ENCODE measurements around the gene SDK1. TPM values are rescaled to one million over a fixed set of nuclear protein-coding genes. Genes with fewer than 3 reads are reported as not detected.

Gene SDK1
- total and polyA plus RNA-seq, 2 experiments from 2014 or later, result 4.1 to 16.5 TPM

DNA sequence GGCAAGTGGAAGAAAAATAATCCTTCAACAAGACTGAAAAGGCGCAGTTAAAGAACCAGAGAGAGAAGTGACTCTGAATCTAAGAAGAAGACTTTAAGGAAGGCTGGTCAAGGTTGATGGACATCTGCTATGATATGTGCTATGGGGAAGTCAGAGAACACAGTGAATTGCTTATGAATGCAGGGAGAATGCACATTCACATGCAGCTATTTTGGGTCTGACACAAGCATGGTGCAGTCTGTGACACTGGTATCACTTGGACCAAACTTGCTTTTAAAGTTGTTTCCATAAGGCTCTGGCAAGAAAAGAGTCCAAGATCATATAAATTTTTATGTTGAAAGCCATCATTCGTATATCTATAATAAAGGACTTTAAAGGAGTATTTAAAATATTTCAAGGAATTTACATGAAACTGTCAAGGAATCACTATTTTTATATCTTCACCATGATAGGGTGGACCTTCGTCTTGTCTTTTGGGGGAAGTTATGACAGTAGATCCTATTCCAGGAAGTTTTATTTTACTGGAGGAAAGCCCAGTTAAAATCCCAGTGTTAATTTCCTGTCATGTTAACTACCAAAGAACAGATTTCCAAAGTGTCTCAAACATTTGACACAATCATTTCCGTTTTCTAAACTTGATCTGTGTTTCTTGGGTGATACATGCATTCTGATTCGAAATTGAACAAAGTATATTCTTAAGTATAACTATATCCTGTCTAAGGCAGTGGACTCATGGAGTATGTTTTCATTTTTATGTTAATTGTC, 239.6 kb downstream of the SDK1 start:
- H3K9me3 ChIP-seq (ENCODE audit: low read depth), result no peaks in the 10 kb centered on the region
- TF ChIP-seq, protein P1, sequence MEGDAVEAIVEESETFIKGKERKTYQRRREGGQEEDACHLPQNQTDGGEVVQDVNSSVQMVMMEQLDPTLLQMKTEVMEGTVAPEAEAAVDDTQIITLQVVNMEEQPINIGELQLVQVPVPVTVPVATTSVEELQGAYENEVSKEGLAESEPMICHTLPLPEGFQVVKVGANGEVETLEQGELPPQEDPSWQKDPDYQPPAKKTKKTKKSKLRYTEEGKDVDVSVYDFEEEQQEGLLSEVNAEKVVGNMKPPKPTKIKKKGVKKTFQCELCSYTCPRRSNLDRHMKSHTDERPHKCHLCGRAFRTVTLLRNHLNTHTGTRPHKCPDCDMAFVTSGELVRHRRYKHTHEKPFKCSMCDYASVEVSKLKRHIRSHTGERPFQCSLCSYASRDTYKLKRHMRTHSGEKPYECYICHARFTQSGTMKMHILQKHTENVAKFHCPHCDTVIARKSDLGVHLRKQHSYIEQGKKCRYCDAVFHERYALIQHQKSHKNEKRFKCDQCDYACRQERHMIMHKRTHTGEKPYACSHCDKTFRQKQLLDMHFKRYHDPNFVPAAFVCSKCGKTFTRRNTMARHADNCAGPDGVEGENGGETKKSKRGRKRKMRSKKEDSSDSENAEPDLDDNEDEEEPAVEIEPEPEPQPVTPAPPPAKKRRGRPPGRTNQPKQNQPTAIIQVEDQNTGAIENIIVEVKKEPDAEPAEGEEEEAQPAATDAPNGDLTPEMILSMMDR (IDR thresholded peaks at IDR 0.05; ENCODE audit: low read depth, low read length), result no peak
- no peaks in the 10 kb centered on the region for H3K4me1 ChIP-seq (ENCODE audit: low read depth)
- no peak overlapping the region for H3K27ac ChIP-seq
- H3K4me3 ChIP-seq, result no peak overlapping the region
- no peaks in the 10 kb centered on the region for H3K36me3 ChIP-seq
- no peaks in the 10 kb centered on the region for H3K27me3 ChIP-seq
- DNase-seq (ENCODE audit: low read depth in 1 of 2, low spot score in 1 of 2), result no peak

DNA sequence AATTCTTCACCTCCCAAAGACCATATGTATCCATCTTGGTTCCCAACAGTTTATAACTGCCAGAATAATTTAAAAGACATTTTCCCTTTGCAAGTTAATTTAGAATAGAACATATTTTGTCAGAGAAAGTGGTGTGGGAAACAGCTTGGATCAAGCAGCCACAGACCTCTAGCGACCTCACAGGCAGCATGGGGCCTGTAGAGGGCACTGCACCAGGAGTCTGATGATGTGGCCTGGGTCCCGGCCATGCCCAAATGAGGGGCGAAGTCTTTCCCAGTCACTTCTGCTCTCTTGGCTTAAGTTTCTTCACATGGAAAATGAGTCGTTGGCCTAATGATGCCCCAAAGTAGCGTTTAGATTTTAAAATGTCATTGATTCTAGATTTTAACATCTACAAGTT, 243.2 kb downstream of the SDK1 start:
- no peaks in the 10 kb centered on the region for H3K9me3 ChIP-seq (ENCODE audit: low read depth)
- TF ChIP-seq, protein P1 (IDR thresholded peaks at IDR 0.05; ENCODE audit: low read depth, low read length), result no peak
- H3K36me3 ChIP-seq, result no peaks in the 10 kb centered on the region
- H3K4me1 ChIP-seq (ENCODE audit: low read depth), result no peaks in the 10 kb centered on the region
- no peak for DNase-seq (ENCODE audit: low read depth in 1 of 2, low spot score in 1 of 2)
- no peak overlapping the region for H3K27ac ChIP-seq
- H3K4me3 ChIP-seq, result no peak overlapping the region
- H3K27me3 ChIP-seq, result no peaks in the 10 kb centered on the region

DNA sequence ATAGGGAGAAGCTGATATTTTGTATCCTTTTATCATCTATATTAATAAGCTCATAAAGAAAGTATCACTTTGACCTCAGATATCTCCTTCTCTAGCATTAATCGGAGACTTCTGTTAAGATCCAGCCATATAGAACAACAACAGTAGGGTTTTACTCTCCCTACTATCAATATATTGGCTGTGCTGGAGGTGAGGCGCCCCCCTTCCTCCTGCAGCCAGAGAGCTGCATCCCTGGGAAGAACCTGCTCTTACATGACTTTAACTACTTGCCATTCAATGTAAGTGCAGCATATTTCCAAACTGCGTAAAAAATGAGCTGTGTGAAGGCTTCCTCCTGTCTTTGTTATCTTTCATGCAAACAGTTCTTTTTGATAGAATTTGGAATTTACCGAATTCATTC, 247.8 kb downstream of the SDK1 start:
- H3K4me3 ChIP-seq, result no peak overlapping the region
- H3K27ac ChIP-seq, result no peak overlapping the region
- H3K9me3 ChIP-seq (ENCODE audit: low read depth), result no peaks in the 10 kb centered on the region
- TF ChIP-seq, protein P1 (IDR thresholded peaks at IDR 0.05; ENCODE audit: low read depth, low read length), result no peak
- no peaks in the 10 kb centered on the region for H3K36me3 ChIP-seq
- no peak for DNase-seq (ENCODE audit: low read depth in 1 of 2, low spot score in 1 of 2)
- H3K27me3 ChIP-seq, result no peaks in the 10 kb centered on the region
- no peaks in the 10 kb centered on the region for H3K4me1 ChIP-seq (ENCODE audit: low read depth)

DNA sequence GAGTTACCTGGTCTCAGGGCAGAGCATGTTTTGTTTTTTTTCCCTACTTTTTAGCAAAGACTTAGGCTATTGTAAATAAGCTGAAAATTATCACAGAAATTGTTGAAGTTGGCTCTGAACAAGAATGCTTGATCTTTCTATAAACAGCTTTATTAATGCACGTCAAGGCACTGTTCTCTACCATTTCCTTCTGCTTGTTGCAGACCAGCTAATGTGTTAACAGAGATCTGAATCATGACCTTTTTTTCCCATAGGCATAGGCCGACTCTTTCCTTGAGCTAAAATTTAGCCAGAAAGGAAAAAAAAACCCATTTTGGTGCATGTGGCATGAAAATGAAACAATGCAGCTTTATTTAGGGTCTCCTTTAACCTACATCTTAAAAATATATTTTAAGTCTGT, 248.5 kb downstream of the SDK1 start:
- Histone ChIP-seq H3K27ac (no peak overlapping the region), H3K36me3 (no peaks in the 10 kb centered on the region), H3K4me3 (no peak overlapping the region), H3K9me3 (ENCODE audit: low read depth) (no peaks in the 10 kb centered on the region), H3K4me1 (ENCODE audit: low read depth) (no peaks in the 10 kb centered on the region), H3K27me3 (no peaks in the 10 kb centered on the region)
- DNase-seq (ENCODE audit: low read depth in 1 of 2, low spot score in 1 of 2), result no peak
- TF ChIP-seq, protein P1 (IDR thresholded peaks at IDR 0.05; ENCODE audit: low read depth, low read length), result no peak

DNA sequence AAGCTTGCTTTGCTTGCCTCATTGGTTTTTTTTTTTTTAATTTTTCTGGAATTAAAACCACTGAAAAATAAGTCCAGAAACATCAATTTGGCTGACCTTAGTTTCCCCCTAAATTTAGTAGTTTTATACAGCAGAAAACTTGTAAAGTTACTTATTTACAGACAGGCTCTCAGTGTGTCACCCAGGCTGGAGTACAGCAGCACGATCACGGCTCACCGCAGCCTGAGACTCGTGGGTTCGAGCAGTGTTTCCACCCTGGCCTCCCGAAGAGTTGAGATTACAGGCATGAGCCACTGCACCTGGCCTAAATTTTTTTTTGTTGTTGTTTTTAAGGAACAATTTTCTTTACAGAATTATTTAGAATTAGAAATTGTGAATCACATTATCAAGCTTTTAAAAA, 250.5 kb downstream of the SDK1 start:
- Histone ChIP-seq H3K9me3 (ENCODE audit: low read depth) (no peaks in the 10 kb centered on the region), H3K4me1 (ENCODE audit: low read depth) (no peaks in the 10 kb centered on the region), H3K27ac (no peak overlapping the region), H3K36me3 (no peaks in the 10 kb centered on the region), H3K27me3 (no peaks in the 10 kb centered on the region), H3K4me3 (no peak overlapping the region)
- no peak for DNase-seq (ENCODE audit: low read depth in 1 of 2, low spot score in 1 of 2)
- TF ChIP-seq, protein P1 (IDR thresholded peaks at IDR 0.05; ENCODE audit: low read depth, low read length), result no peak
